Thyroid gland (tissue), 4 donors: Measurements from ENCODE around the gene ELMO2. TPM values are rescaled to one million over a fixed set of nuclear protein-coding genes. Genes with fewer than 3 reads are reported as not detected.
A peak's percentile ranks its signal among the peaks of the same experiment; 100 is the strongest.

ENCODE experiments used
- DNase-seq, 2 donors: peaks; one replicate each; pipeline ENCODE4 v3.0.0-alpha.2; 2019
- H3K27ac ChIP-seq, 3 donors: fragments of 200-600 bp; sonication (generic); 1 replicate in 2 of 3; 2 replicates in 1 of 3; pipeline ENCODE4 v1.5.1; 2016 to 2019; ENCODE audit warnings: mild to moderate bottlenecking in 1 of 3, moderate library complexity in 1 of 3
- H3K27me3 ChIP-seq: fragments of 200-600 bp; sonication (generic); one replicate; pipeline ENCODE4 v1.5.1; 2019
- H3K36me3 ChIP-seq, 2 donors: fragments of 200-600 bp; sonication (generic); one replicate each; pipeline ENCODE4 v1.5.1; 2016 to 2019
- H3K4me1 ChIP-seq, 2 donors: fragments of 200-600 bp; sonication (generic); one replicate each; pipeline ENCODE4 v1.5.1; 2017 to 2019
- H3K4me3 ChIP-seq, 3 donors: fragments of 200-600 bp; sonication (generic); replicated peaks in 1 of 3; 1 replicate in 2 of 3; 2 replicates in 1 of 3; pipeline ENCODE4 v1.5.1; 2016; ENCODE audit warnings: mild to moderate bottlenecking in 1 of 3
- H3K9me3 ChIP-seq: fragments of 200-600 bp; sonication (generic); one replicate; pipeline ENCODE4 v1.5.1; 2017
- POLR2A ChIP-seq, 2 donors: fragments of 450-650 bp; IDR thresholded peaks; one replicate each; pipeline ENCODE4 v1.6.1; 2017; ENCODE audit warnings: antibody characterized with exemption in 2 of 2, mild to moderate bottlenecking in 2 of 2, moderate library complexity in 1 of 2
- WGBS, 2 donors: methylation state at CpG; one replicate each; pipeline ENCODE4 v1.1.5; 2017; 5-methylcytosine and 5-hydroxymethylcytosine counted together
- intact Hi-C: fragments of 100-400 bp; cut with DNase I; formaldehyde crosslinking; loops from one replicate; pipeline ENCODE4 v1.15.1; 2023
- total RNA-seq, 4 donors: library from RNA; depleted of rRNA; stranded (reverse); fragments of >200 nt; gene quantifications; one replicate each; pipeline ENCODE4 v1.2.3, GENCODE V29; 2016
- TF ChIP-seq, protein P1 (sequence below), 6 experiments: fragments of 200-600 bp in 3 of 6; fragments of 450-650 bp in 3 of 6; sonication (generic) in 3 of 6; IDR thresholded peaks; one replicate each; pipeline ENCODE4 v1.5.1; 2016 to 2019; ENCODE audit warnings: antibody characterized with exemption in 6 of 6, mild to moderate bottlenecking in 2 of 6, inconsistent platforms in 1 of 6, moderate library complexity in 1 of 6

The ELMO2 gene
- total RNA-seq, 4 donors from 2014 or later = 47.0 to 60.6 (median 54.6) TPM

DNA sequence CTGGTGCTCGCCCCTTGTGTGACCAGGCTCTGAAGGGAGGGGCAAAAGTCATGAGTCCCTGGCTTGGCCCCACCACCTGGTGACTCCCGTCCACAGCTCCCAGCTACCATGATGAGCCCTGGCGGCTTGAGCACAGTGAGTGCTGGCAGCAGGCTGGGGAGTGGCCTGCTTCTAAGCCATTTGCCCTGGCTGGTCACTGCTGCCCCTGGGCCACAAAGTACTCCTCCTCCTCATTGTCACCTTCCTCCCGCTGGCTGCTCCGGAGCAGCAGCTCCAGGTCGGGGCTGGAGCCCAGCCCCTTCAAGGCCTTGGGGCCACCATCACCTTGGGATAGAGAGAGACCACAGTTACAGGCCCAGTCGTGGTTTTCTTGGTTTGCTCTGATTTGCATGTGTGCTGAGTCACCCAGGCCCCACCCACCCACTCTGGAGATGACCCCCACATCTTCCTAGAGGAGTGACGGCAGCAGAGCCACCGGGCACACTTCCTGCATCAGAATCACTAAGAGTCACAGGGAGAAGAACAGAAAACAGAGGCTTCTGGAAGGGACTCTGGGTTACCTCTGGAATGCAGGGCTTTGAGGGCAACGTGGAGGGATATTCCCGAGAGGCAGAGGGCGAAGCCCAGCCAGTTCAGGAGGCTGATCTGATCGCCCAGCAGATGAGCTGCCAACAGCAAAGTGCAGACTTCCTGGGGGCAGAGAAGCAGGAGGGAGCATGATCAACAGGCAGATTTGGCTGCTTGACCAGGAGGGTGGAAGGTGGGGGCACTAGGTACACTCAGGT, 56.0 kb downstream of the ELMO2 start:
- DNase-seq = peak; percentile 50 to 53
- no peak for TF ChIP-seq POLR2A (IDR thresholded peaks at IDR 0.05)
- TF ChIP-seq, protein P1, sequence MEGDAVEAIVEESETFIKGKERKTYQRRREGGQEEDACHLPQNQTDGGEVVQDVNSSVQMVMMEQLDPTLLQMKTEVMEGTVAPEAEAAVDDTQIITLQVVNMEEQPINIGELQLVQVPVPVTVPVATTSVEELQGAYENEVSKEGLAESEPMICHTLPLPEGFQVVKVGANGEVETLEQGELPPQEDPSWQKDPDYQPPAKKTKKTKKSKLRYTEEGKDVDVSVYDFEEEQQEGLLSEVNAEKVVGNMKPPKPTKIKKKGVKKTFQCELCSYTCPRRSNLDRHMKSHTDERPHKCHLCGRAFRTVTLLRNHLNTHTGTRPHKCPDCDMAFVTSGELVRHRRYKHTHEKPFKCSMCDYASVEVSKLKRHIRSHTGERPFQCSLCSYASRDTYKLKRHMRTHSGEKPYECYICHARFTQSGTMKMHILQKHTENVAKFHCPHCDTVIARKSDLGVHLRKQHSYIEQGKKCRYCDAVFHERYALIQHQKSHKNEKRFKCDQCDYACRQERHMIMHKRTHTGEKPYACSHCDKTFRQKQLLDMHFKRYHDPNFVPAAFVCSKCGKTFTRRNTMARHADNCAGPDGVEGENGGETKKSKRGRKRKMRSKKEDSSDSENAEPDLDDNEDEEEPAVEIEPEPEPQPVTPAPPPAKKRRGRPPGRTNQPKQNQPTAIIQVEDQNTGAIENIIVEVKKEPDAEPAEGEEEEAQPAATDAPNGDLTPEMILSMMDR (IDR thresholded peaks at IDR 0.05) = no peak
- WGBS, 2 donors = 58 to 59% methylated on average over 10 to 13 of the region's 13 CpGs
- Histone ChIP-seq H3K9me3 (no peaks in the 10 kb centered on the region), H3K4me3 (no peak overlapping the region), H3K27ac (peak overlapping the region; percentile 41 to 65 (median 58)), H3K36me3 (peaks cover 8 to 19% of the 10 kb centered on the region in 2 donors), H3K4me1 (peaks cover 24 to 28% of the 10 kb centered on the region in 2 donors), H3K27me3 (no peaks in the 10 kb centered on the region)
- intact Hi-C loops = no loop called here

DNA sequence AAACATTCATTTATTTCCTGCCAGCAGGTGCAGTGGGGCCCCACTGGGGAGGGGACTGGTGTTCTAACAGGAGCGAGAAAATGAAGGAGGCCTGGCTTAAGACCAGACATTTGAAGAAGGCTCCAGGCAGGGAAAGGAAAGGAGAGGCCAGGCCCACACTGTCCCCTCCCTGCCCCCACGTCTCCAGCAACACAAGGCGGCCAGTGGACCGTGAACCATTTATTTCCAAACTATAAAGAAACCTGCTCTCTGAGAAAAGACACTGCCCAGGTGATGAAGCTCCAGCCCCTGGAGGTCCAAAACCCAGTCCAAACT, 56.7 kb downstream of the ELMO2 start:
- Histone ChIP-seq H3K9me3 (no peaks in the 10 kb centered on the region), H3K36me3 (peaks cover 7 to 15% of the 10 kb centered on the region in 2 donors), H3K27ac (peak overlapping the region; percentile 41 to 65 (median 58)), H3K4me3 (no peak overlapping the region), H3K27me3 (no peaks in the 10 kb centered on the region), H3K4me1 (peaks cover 24 to 28% of the 10 kb centered on the region in 2 donors)
- TF ChIP-seq, protein P1 (IDR thresholded peaks at IDR 0.05) = no peak
- TF ChIP-seq POLR2A (IDR thresholded peaks at IDR 0.05) = no peak
- intact Hi-C loops = loop anchor here (5.0 kb wide), 2 partner anchors 42 to 212 kb away; partner anchors contain the start of gene CDH22
- WGBS, 2 donors = 49 to 54% methylated on average over 4 of the region's 4 CpGs
- DNase-seq = peak; percentile 87 to 89

DNA sequence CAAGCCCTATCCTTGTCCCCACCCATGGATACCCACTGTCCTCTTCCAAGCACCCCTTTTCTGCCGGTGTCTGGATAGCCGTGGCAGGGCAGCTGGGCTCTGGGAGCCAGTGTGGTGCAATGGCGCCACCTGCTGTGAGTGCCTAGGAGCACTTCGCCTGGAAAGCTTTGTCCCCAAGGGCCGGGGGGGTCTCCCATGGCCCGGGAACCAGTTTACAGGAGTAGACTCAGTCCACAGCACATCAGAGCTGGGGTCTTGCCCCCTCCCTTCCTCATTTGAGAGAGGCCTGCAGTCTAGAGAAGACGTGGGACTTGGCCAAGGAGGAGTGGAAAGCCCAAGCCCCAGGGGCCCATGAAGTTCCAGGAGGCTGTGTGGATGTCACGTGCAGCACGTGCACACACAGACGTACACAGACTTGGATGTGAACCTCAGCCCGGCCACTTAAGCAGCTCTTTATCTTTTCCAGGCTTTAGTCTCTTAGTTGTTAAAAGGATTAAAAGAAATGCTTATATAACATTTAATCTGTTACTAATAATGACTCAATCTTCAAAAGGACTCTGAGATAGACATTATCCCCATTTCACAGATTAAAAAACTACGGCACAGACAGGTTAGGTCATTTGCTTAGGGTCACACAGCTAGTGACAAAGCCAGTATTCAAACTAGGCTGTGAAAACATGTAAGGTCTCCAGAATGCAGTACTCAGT, 57.2 kb downstream of the ELMO2 start:
- no peaks in the 10 kb centered on the region for H3K9me3 ChIP-seq
- peak overlapping the region; percentile 39 to 58 (median 41) for H3K27ac ChIP-seq
- TF ChIP-seq POLR2A (IDR thresholded peaks at IDR 0.05) = no peak
- TF ChIP-seq, protein P1 (IDR thresholded peaks at IDR 0.05) = peak; percentile 38 to 85 (median 77)
- 25 to 34% methylated on average over 11 to 12 of the region's 12 CpGs for WGBS, 2 donors
- no peak overlapping the region for H3K4me3 ChIP-seq
- H3K36me3 ChIP-seq = peaks cover 5 to 10% of the 10 kb centered on the region in 2 donors
- no peaks in the 10 kb centered on the region for H3K27me3 ChIP-seq
- peak; percentile 64 to 68 for DNase-seq
- peaks cover 24 to 28% of the 10 kb centered on the region in 2 donors for H3K4me1 ChIP-seq
- intact Hi-C loops = loop anchor here (5.0 kb wide), 2 partner anchors 42 to 212 kb away; partner anchors contain the start of gene CDH22

DNA sequence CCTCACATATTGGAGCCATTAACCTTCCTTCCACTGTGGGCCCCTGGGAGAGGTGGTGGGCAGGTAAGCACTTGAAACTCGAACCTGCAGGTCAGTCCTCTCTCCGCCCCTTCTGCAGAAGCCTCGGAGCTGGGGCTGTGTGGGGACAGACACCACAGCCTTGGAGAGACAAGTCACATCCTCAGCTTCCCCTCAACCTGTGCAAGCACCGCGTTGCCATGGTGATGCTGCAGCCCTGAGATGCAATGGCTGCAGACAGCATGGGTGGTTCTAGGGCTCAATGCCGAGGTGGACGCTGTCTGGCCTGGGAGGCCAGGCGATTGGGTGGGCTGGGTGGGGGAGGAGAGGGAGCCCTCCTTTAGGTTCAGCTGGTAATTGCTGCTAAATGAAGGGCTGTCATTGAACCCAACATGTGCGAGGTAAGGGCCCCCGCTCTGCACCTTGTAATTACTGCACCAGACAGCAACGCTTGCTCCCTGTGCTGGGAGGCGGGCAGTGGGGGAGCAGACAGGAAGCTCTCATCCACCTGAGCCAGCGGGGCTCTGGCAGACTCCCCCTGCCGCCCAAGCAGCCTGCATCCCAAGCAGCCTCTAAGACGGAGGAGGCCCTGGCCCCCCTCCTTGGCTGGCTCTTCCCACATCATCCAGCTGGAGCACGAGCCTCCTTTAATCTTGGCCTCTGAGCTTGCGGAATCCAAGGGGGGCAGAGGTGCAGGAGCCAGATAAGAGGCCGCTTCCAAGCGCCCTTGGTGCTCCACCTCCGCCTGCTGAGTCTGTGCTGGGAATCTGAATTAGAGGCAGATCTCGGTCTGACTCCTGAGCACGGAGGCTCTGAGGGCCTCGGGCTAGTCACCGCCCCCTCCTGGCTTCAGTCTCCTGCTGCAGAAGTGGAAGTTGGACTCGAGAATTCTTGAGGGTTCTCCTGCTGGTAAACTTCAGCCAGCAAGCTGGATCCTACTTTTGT, 58.3 kb downstream of the ELMO2 start:
- no peaks in the 10 kb centered on the region for H3K27me3 ChIP-seq
- no peaks in the 10 kb centered on the region for H3K9me3 ChIP-seq
- WGBS, 2 donors = 64 to 76% methylated on average over 11 to 20 of the region's 25 CpGs
- TF ChIP-seq, protein P1 (IDR thresholded peaks at IDR 0.05) = no peak
- TF ChIP-seq POLR2A (IDR thresholded peaks at IDR 0.05) = no peak
- no peak overlapping the region for H3K27ac ChIP-seq
- H3K4me3 ChIP-seq = no peak overlapping the region
- intact Hi-C loops = loop anchor here (5.0 kb wide), 2 partner anchors 41 to 211 kb away; partner anchors contain the start of gene CDH22
- peaks cover 24 to 32% of the 10 kb centered on the region in 2 donors for H3K4me1 ChIP-seq
- peak; percentile 27 to 37 for DNase-seq
- peaks cover 5 to 10% of the 10 kb centered on the region in 2 donors for H3K36me3 ChIP-seq
